B cell (primary cell): ENCODE results near the gene SLC39A1. TPM values are rescaled to one million over a fixed set of nuclear protein-coding genes. Genes with fewer than 3 reads are reported as not detected.

Source experiments
- ATAC-seq: fragments of 200-7000 bp; cut with Tn5 transposase; one replicate; pipeline ENCODE4 v1.10.0; 2021; ENCODE audit warnings: low read depth, mild to moderate bottlenecking, moderate number of reproducible peaks, moderate library complexity
- CTCF ChIA-PET: fragments of 350-600 bp; sonication (Branson Sonifier 250); formaldehyde crosslinking; loops from one replicate; lab custom pipeline; 2021; ENCODE audit warnings: antibody characterized with exemption, inconsistent platforms; lab: Charles Lee
- POLR2A ChIA-PET: fragments of 350-600 bp; sonication (Branson Sonifier 250); formaldehyde crosslinking; loops from one replicate; lab custom pipeline; 2021; ENCODE audit warnings: antibody characterized with exemption; lab: Charles Lee
- DNase-seq: peaks from one replicate; pipeline ENCODE4 v3.0.0; 2013
- H2AFZ ChIP-seq: 2 replicates; pipeline ENCODE4 v1.6.1; 2012; ENCODE audit warnings: mild to moderate bottlenecking, low read depth, low read length; ENCODE audit not compliant: insufficient read depth, poor library complexity, severe bottlenecking
- H3K27ac ChIP-seq, 2 donors: 1 replicate in 1 of 2; 2 replicates in 1 of 2; pipeline ENCODE4 v1.5.1; 2012 to 2013; ENCODE audit warnings: low read length in 2 of 2, mild to moderate bottlenecking in 2 of 2, moderate library complexity in 1 of 2
- H3K27me3 ChIP-seq, 4 experiments: fragments of 200-600 bp in 1 of 4; sonication (generic) in 1 of 4; replicated peaks in 1 of 4; 1 replicate in 2 of 4; 2 replicates in 2 of 4; pipeline versions ENCODE4 v1.6.1 to v1.7.0; 2013 to 2016; ENCODE audit warnings: low read length in 3 of 4, mild to moderate bottlenecking in 2 of 4, mixed read lengths in 1 of 4, moderate library complexity in 1 of 4; ENCODE audit not compliant: insufficient read depth in 4 of 4, control insufficient read depth in 3 of 4; ENCODE audit errors: control extremely low read depth in 1 of 4
- H3K36me3 ChIP-seq, 2 experiments: replicated peaks in 1 of 2; 1 replicate in 1 of 2; 2 replicates in 1 of 2; pipeline versions ENCODE4 v1.6.1 to v1.7.1; 2013; ENCODE audit warnings: low read length in 1 of 2; ENCODE audit not compliant: insufficient read depth in 2 of 2, control insufficient read depth in 1 of 2; ENCODE audit errors: control extremely low read depth in 1 of 2, extremely low read depth in 1 of 2
- H3K4me1 ChIP-seq, 2 donors: fragments of 200-600 bp in 1 of 2; sonication (generic) in 1 of 2; 1 replicate in 1 of 2; 2 replicates in 1 of 2; pipeline versions ENCODE4 v1.5.1 to v1.6.1; 2013 to 2017; ENCODE audit warnings: low read length in 2 of 2; ENCODE audit not compliant: control insufficient read depth in 2 of 2, insufficient read depth in 2 of 2
- H3K4me2 ChIP-seq: replicated peaks from 2 replicates; pipeline ENCODE3; 2012; ENCODE audit warnings: mild to moderate bottlenecking, low read depth, low read length; ENCODE audit not compliant: poor library complexity, severe bottlenecking
- H3K4me3 ChIP-seq, 5 experiments: fragments of 200-600 bp in 1 of 5; sonication (generic) in 1 of 5; 1 replicate in 3 of 5; 2 replicates in 2 of 5; pipeline versions ENCODE4 v1.5.1 to v1.7.0; 2011 to 2016; ENCODE audit warnings: low read length in 4 of 5, mild to moderate bottlenecking in 4 of 5, low read depth in 2 of 5, control low read depth in 1 of 5, moderate library complexity in 1 of 5; ENCODE audit not compliant: insufficient read depth in 1 of 5; ENCODE audit errors: control extremely low read depth in 1 of 5, extremely low read depth in 1 of 5
- H3K79me2 ChIP-seq: fragments of 200-600 bp; sonication (generic); one replicate; pipeline ENCODE4 v1.6.0; 2016; ENCODE audit warnings: low read length; ENCODE audit not compliant: control insufficient read depth, insufficient read depth
- H3K9ac ChIP-seq: fragments of 200-600 bp; sonication (generic); 2 replicates; pipeline ENCODE4 v1.6.1; 2017; ENCODE audit warnings: mild to moderate bottlenecking, low read length, moderate library complexity
- H3K9me3 ChIP-seq, 3 donors: one replicate each; pipeline versions ENCODE4 v1.6.1 to v1.7.1; 2013; ENCODE audit warnings: low read length in 2 of 3; ENCODE audit not compliant: control insufficient read depth in 2 of 3, insufficient read depth in 1 of 3; ENCODE audit errors: control extremely low read depth in 1 of 3
- H4K20me1 ChIP-seq: 2 replicates; pipeline ENCODE4 v1.6.0; 2012; ENCODE audit warnings: mild to moderate bottlenecking, low read length; ENCODE audit not compliant: insufficient read depth, control insufficient read depth, poor library complexity, severe bottlenecking
- H3K27ac Mint-ChIP-seq: one replicate; pipeline ENCODE4 v1.8.0; 2021; ENCODE audit warnings: mixed read lengths
- H3K27me3 Mint-ChIP-seq: one replicate; pipeline ENCODE4 v1.8.0; 2021; ENCODE audit warnings: mixed read lengths
- H3K4me1 Mint-ChIP-seq: one replicate; pipeline ENCODE4 v1.8.0; 2021; ENCODE audit warnings: mixed read lengths
- H3K4me3 Mint-ChIP-seq: one replicate; pipeline ENCODE4 v1.8.0; 2021; ENCODE audit warnings: mixed read lengths
- H3K9me3 Mint-ChIP-seq: one replicate; pipeline ENCODE4 v1.8.0; 2022; ENCODE audit warnings: mixed read lengths; ENCODE audit not compliant: insufficient read depth
- CTCF ChIP-seq: fragments of 200-600 bp; IDR thresholded peaks from one replicate; pipeline ENCODE4 v1.8.0; 2022; ENCODE audit warnings: antibody characterized with exemption, mild to moderate bottlenecking
- EZH2 ChIP-seq: IDR thresholded peaks from 2 replicates; pipeline ENCODE4 v1.6.1; 2012; ENCODE audit warnings: borderline replicate concordance, low read depth, mild to moderate bottlenecking, moderate library complexity, low read length; ENCODE audit not compliant: insufficient read depth, poor library complexity, severe bottlenecking
- WGBS: methylation state at CpG from one replicate; pipeline ENCODE4 v1.1.5; 2013; ENCODE audit warnings: missing lambda C conversion rate; ENCODE audit not compliant: insufficient coverage; 5-methylcytosine and 5-hydroxymethylcytosine counted together
- intact Hi-C: fragments of 100-400 bp; cut with micrococcal nuclease; formaldehyde crosslinking; loops from one replicate; pipeline ENCODE4 v1.10.0; 2022
- polyA plus RNA-seq: library from polyadenylated mRNA; depleted of rRNA; stranded (reverse); fragments of >200 nt; gene quantifications from 2 replicates; pipeline ENCODE4 v1.2.3, GENCODE V29; 2012
- total RNA-seq, 2 donors: library from RNA; stranded (reverse); fragments of 120-200 nt in 1 of 2; gene quantifications; 1 replicate in 1 of 2; 2 replicates in 1 of 2; pipeline versions ENCODE4 v1.2.3 to v1.2.4, GENCODE V29; 2013 to 2022

Gene SLC39A1
- total and polyA plus RNA-seq, 2 donors (not counting 1 experiment from before 2014, with no cell fraction given), result 19.3 to 28.1 TPM

- no peaks in the 10 kb centered on the region for H3K9me3 Mint-ChIP-seq
- Histone ChIP-seq H3K9ac (no peak overlapping the region), H3K9me3 (no peaks in the 10 kb centered on the region), H2AFZ (no peak overlapping the region), H3K27me3 (no peaks in the 10 kb centered on the region), H3K4me1 (no peaks in the 10 kb centered on the region), H3K4me2 (no peak overlapping the region), H4K20me1 (peaks cover 53% of the 10 kb centered on the region), H3K4me3 (no peak overlapping the region), H3K79me2 (peaks cover 38% of the 10 kb centered on the region), H3K36me3 (peaks cover 14 to 92% of the 10 kb centered on the region in 2 experiments), H3K27ac (no peak overlapping the region)
- ChIA-PET CTCF (interaction anchor here (0.9 kb wide), 1 partner anchor 139 kb away, joined by 3 read pairs; no protein-coding TSS in a partner anchor), POLR2A (no interaction called here)
- intact Hi-C loops, result no loop called here
- TF ChIP-seq CTCF, result no peak
- TF ChIP-seq EZH2, result no peak
- DNase-seq (no peak), ATAC-seq (no peak)
- WGBS, result 94% methylated on average over 11 of the region's 12 CpGs
- no peaks in the 10 kb centered on the region for H3K27me3 Mint-ChIP-seq
- H3K4me3 Mint-ChIP-seq, result no peak overlapping the region
- H3K4me1 Mint-ChIP-seq, result peaks cover 6% of the 10 kb centered on the region
- peak overlapping the region; percentile 50 for H3K27ac Mint-ChIP-seq
These were observed 27.1 kb downstream of the SLC39A1 start for GRCh38 chr1:153936011-153936802.

GRCh38 chr1:153934746-153935145 is 28.6 kb downstream of the SLC39A1 start:
- H3K79me2 ChIP-seq, result peaks cover 26% of the 10 kb centered on the region
- intact Hi-C loops, result no loop called here
- DNase-seq (no peak), ATAC-seq (no peak)
- no peak overlapping the region for H3K9ac ChIP-seq
- peaks cover 46% of the 10 kb centered on the region for H4K20me1 ChIP-seq
- CTCF ChIA-PET, result interaction anchor here (0.7 kb wide), 1 partner anchor 11 kb away, joined by 3 read pairs; no protein-coding TSS in a partner anchor
- peaks cover 6 to 92% of the 10 kb centered on the region in 2 experiments for H3K36me3 ChIP-seq
- H3K4me3 ChIP-seq, result no peak overlapping the region
- WGBS, result 99% methylated on average over 9 of the region's 9 CpGs
- no peaks in the 10 kb centered on the region for H3K9me3 ChIP-seq
- H3K27ac ChIP-seq, result no peak overlapping the region
- no peaks in the 10 kb centered on the region for H3K4me1 ChIP-seq
- Mint-ChIP-seq H3K4me1 (no peaks in the 10 kb centered on the region), H3K9me3 (no peaks in the 10 kb centered on the region), H3K27me3 (no peaks in the 10 kb centered on the region), H3K4me3 (no peak overlapping the region), H3K27ac (no peak overlapping the region)
- no peak overlapping the region for H3K4me2 ChIP-seq
- TF ChIP-seq EZH2 (no peak), CTCF (no peak)
- H3K27me3 ChIP-seq, result no peaks in the 10 kb centered on the region
- no peak overlapping the region for H2AFZ ChIP-seq
- POLR2A ChIA-PET, result interaction anchor here (0.7 kb wide), 1 partner anchor 11 kb away, joined by 3 read pairs; no protein-coding TSS in a partner anchor
